ENCODE results near the gene ITGA5.

The ITGA5 gene

DNA sequence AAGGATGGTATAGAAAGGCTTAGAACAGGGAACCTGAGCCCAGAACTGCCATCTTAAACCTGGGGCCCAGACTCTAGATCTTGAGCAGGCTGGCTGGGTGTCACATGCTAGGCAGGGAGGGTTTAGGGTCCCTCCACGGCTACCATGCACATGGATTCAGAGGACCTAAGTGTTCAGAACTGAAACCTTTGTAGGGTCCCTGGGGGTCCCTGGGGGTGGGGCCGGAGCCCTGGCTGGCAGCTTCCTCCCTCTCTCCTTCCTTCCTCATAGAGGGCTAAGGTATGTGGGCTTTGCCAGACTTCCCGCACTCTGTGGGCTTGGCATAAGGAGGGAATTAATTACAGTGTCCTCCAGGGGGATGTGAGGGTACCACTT, 29.9 kb downstream of the ITGA5 start:
- no peak for DNase-seq (ENCODE audit: low read depth, low spot score)

DNA sequence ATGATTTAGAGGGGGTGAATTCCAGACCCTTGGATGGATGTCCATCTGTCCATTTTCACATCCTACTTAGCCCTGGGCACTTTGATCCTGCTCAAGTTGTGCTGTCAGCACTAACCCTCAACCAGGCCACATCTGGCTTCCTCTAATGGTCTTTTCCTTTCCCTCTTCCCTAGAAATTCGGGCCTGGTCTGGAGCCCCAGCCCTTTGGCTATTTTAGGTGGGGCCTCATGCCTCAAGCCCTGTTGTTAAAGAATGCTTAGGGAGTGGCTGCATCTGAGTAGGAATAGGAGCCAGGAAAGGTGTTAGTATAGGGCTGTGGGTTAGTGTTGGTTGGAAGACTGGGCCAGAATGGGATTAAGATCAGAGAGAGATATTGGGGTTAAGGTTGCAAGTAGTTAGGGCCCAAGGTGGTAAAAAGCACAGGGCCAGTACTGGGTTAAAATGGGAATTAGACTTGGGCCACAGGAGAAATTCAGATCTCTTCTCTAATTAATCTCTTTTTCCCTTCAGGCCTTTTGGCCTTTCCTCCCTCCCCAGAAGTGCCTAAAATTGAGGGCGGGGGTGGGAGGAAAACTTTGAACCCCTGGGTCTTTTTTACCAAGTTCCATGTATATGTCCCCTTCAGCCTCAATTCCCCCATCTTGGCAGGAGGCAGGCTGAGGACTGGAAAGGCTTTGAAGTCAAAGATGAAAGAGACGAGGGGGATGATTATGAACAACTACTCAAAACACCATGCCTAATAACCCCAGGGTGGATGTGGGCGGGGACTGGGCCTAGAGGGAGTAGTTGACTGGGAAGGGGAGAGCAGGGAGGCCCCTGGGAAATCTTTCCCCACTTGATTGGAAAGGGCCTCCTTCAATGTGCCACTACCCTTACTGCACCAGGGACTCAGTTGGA, 30.6 kb downstream of the ITGA5 start:
- no peak for DNase-seq (ENCODE audit: low read depth, low spot score)

DNA sequence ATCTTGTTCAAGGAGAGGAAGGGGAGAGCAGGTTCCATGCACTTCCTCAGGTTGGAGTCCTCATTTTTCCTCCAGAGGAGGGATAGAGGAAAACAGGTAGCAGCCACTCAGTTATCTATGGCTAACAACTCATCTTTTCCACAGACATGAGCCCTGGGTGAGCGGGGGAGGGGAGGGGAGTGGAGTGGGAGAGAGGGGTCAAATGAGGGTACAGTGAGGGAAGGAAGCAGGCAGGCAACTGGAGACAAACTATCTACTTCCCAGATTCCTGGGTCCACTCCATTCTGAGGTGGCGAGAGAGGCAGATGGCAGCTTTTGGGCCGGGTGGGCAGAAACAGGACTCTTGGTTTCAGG, 32.0 kb downstream of the ITGA5 start:
- DNase-seq (ENCODE audit: low read depth, low spot score), result no peak

DNA sequence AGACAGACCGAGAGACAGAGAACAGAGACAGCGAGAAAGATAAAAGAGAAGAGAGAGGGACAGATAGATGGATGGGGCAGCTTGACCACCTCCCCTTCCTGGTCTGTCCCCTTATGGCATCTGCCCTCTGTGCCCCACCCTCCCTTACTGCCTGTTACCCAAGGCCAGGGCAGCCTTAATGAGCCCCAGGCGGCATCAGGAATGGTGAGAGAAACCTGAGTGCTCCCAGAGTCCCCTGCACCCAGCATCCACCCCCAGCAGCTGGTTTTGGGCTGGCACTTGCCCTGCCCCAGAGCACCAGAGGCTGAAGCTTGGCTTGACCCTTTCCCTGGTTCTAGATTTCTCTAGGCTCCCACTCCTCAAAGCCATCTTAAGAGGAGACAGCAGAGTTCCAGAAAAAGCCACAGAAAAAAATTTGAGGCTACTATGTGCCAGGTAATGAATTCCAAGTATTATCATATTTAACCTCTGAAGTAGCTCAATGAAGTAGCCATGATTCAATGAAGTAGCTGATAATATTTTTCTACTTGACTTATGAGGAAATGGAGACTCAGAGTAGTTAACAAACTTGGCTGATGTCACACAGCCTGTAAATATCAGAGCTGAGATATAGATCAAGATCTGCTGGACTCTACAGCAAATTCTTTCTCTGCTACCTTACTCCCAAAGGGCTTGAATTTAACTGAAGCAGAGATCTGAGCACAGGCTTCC, 32.5 kb downstream of the ITGA5 start:
- no peak for DNase-seq (ENCODE audit: low read depth, low spot score)

DNA sequence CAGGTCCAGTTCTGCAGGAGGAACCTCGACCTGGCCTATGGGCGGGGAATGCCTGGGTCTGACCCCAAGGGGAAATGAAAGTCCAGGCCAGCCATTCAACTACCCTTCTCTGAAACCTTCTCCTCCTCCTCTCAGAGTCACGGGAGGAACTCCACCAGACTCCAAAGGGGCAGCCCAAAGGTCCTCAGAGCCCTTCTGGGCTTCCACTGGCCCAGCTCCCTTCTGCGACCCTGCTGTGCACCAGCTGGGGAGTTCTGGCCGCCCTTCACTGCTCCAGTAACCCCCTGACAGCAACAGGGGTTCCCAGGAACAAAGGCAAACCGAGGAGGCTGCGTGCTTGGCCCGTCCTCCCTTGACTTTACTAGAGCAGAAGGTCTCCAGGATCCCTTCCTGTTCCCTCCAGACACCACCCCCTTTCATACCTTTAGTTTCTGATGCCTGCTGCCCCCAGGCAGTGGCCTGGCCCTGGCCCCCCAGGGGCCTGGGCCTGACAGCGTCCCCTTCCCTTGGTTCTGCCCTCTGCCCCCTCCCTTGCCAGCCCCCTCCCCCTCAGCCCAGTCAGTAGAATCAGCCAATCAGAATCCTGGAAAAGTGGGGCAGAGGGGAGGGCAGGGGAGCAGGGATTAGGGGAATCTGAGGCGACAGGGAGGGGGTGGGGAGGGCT, 33.7 kb downstream of the ITGA5 start:
- DNase-seq (ENCODE audit: low read depth, low spot score), result no peak

DNA sequence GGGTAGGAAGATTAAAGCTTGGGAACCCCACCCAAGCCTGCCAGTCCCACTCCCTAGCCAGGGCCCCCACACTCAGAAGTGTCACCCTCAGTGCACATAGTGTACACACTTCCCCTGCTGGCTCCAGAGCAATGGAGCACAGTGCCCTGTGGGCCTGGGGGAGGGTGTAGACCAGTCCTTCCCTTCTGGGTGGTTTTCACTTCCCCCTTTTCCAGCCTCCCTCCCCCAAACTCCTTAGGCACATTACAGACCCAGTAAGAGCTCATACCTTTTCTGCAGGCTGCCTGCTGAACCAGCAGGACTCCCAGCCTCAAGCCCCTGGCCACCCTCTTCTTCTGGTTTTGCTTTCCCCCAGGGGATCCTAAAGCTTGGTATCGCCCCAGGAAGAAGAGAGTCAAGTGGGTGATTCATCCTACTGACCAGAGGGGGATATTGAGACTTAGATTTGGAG, 34.5 kb downstream of the ITGA5 start, which contains the start of gene ZNF385A:
Gene ZNF385A, minus strand, starts transcription at position 143 of the 451 bp plus-strand sequence. CDS start 219 bp downstream, outside the sequence.
- DNase-seq (ENCODE audit: low read depth, low spot score), result no peak

- peak; percentile 52 for DNase-seq (ENCODE audit: low read depth, low spot score)
Measured at GRCh38 chr12:54383041-54383609, 35.9 kb downstream of the ITGA5 start.

GRCh38 chr12:54381136-54381535, 37.9 kb downstream of the ITGA5 start:
- no peak for DNase-seq (ENCODE audit: low read depth, low spot score)

- DNase-seq (ENCODE audit: low read depth, low spot score), result peak; percentile 74
Measured at GRCh38 chr12:54379398-54380201, 39.5 kb downstream of the ITGA5 start.

- no peak for DNase-seq (ENCODE audit: low read depth, low spot score)
Measured at GRCh38 chr12:54378796-54379397, 40.2 kb downstream of the ITGA5 start.

DNA sequence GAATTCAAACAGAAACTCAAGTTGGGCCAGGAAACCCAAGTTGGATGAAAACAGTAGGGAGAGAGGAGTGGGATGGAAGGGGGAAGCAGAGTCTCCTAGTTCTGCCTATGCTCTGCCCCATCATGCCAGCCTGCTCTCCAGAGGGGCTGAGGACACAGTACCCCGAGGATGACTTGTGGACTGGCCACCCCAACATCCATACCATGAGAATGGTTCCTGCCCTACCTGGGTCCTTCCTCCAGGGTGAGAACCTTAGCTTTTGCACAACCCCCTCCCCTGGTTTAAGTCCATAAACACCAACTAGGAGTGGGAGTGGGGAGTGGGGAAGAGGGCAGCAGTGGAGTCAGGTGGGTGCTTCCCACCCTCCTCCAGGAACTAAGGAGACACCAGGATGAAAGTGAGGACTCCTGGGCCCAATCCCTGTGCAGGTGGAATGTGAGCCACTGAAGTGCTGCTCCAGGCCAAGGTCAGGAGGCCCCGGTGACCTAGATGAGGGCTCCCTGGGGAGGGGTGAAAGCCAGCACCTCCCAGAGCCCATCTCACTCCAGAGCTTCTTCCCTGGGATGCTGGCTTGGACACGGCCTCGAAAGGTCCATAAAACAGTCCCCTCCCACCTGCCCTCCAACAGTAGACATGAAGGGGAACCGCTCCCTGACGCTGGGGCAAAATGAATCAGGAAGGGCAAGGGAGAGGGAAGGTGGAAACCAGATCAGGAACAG, 41.1 kb downstream of the ITGA5 start:
- no peak for DNase-seq (ENCODE audit: low read depth, low spot score)

DNA sequence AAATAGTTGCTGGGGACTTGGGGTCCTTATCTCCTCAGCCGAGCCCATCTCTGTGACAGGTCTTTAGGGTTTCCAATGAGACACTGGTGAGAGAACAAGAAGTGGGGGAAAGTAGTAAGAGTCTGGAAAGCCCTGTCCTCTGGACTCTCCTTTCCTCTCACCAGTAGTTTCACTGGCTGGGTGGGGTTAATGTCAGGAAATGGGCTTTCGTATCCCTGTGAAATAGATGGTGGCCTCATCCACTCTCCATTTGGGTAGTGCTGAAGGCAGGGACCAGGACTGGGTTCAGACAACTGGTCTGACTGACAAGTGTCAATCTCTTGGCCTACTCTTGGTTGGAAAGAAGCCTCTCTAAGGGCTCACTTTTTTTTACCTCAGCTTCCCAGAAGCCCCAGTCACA, 42.1 kb downstream of the ITGA5 start:
- DNase-seq (ENCODE audit: low read depth, low spot score), result no peak

DNA sequence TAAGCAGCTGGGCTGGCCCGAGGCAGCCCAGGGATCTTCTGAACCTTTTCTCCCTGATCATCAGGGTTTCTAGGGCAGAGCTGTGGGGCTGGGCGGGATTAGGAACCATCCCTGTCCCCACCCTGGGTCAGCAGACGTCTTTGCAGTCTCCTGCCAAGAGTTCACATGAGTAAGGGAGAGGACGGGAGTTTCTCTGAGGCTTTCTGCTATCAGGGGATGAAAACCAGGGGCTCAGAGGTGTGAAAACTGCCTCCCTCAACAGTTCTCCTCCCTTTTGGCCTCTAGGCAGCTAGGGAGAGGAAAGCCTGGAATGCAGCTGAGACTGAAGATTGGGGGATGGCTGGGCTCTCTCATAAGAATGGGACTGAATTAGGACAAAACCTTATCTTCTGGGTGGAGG, 42.5 kb downstream of the ITGA5 start:
- no peak for DNase-seq (ENCODE audit: low read depth, low spot score)

DNA sequence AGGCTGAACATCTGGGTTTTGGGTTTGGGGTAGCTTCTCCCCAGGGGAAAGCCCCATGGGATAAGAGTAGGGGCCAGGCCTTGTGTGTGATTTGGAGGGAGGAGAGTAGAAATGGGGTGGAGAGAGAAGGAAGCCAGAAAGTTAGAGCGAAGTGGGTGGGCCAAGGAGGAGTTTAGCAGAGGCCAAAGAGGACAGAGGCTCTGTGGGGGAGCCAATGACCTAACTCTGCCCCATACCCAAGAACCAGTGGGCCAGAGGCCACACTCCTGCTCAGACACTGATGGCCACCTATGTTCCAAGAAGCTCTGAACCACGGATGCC, 43.8 kb downstream of the ITGA5 start:
- DNase-seq (ENCODE audit: low read depth, low spot score), result no peak

- DNase-seq (ENCODE audit: low read depth, low spot score), result no peak
Measured at GRCh38 chr12:54374562-54375258, 44.4 kb downstream of the ITGA5 start.

DNA sequence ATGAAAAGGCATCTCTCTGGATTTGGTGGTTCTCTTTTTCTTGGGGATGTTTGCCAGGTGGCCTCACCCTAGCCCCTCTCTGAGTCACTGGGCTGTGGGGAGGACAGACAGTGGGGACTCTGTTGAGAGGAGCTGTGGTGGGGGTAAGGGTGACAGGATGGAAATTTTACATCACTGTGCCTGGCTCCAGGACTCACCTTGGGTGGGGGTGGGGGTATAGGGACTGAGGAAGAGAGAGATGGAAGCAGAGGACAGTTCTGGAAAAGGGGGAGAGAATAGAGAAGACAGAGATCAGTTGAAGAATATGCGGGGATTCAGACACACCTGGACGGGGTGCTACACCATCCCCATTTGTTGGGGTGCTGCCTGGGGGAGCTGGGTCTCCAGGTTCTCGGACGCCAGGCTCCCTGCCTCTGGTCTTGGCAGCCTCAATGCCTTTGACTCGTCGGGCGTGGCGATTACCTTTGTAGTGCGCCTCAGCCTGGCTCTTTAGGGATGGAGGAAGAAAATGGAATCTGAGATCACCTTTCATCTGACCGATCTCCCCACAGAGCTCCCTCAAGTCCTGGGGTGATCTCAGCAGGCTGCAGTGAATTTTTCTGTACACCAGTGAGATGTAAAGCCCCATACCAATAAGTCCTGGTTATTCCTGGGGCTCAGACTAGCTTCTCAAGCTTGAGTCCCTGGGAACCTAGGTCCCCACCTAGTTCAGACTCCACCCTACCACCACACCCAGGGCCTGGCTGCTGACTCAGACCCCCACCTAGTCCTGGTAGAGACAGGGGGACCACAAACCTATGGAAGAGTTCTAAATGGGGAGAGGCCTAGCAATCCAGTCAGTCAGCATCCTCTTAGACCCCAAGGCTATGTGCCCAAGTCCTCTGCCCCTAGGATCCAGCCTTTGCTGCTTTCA, 45.2 kb downstream of the ITGA5 start:
- no peak for DNase-seq (ENCODE audit: low read depth, low spot score)

- no peak for DNase-seq (ENCODE audit: low read depth, low spot score)
Measured at GRCh38 chr12:54372113-54372806, 46.8 kb downstream of the ITGA5 start.

Data from smooth muscle cell of the brain vasculature (primary cell).